OCI-LY7 (cell line): ENCODE results near the gene TECTA.
"Not testable (repeated sequence)": the region's sequence is repeated elsewhere in the genome, so short reads cannot be mapped to it uniquely, and the experiment has no call there.

Experiments
- EZH2phosphoT487 ChIP-seq: fragments of 200-600 bp; sonication (generic); IDR thresholded peaks from 2 replicates; pipeline ENCODE4 v1.6.1; 2018; ENCODE audit warnings: low read depth, borderline replicate concordance, mild to moderate bottlenecking, mixed run types, antibody characterized with exemption, low read length, moderate library complexity, mixed read lengths
- TF ChIP-seq, protein P1 (sequence below): fragments of 200-600 bp; sonication (generic); conservative IDR thresholded peaks from 2 replicates; pipeline ENCODE4 v1.5.1; 2014; ENCODE audit warnings: mild to moderate bottlenecking, antibody characterized with exemption, low read length, moderate library complexity, mixed read lengths

DNA sequence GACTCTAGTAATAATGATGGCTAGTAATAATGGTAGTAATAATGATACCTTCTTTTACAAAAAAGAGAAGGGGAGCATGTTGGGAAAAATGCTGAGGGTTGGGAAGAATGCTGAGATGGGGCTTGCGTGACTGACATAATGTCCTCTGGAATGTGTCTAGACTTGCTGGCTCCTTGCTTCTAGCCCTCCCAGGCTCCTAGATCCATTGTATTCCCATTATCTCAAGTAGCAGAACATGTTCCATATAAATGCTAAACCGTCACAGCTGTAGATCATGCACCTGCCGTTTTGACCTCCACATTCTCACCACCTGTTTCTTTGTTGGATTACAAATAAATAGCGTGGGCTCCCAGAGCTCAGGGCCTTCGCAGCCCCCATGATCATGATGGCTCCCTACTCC lies 139.0 kb downstream of the TECTA start:
- TF ChIP-seq, protein P1, sequence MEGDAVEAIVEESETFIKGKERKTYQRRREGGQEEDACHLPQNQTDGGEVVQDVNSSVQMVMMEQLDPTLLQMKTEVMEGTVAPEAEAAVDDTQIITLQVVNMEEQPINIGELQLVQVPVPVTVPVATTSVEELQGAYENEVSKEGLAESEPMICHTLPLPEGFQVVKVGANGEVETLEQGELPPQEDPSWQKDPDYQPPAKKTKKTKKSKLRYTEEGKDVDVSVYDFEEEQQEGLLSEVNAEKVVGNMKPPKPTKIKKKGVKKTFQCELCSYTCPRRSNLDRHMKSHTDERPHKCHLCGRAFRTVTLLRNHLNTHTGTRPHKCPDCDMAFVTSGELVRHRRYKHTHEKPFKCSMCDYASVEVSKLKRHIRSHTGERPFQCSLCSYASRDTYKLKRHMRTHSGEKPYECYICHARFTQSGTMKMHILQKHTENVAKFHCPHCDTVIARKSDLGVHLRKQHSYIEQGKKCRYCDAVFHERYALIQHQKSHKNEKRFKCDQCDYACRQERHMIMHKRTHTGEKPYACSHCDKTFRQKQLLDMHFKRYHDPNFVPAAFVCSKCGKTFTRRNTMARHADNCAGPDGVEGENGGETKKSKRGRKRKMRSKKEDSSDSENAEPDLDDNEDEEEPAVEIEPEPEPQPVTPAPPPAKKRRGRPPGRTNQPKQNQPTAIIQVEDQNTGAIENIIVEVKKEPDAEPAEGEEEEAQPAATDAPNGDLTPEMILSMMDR = not testable (repeated sequence)
- TF ChIP-seq EZH2phosphoT487 = not testable (repeated sequence)
